CD4-positive, CD25-positive, alpha-beta regulatory T cell (primary cell): Measurements from ENCODE around the gene MED12L. TPM values are rescaled to one million over a fixed set of nuclear protein-coding genes. Genes with fewer than 3 reads are reported as not detected.

Source experiments
- ATAC-seq, 2 donors: fragments of 150-1000 bp; cut with Tn5 transposase; one replicate each; pipeline ENCODE4 v1.10.0; 2021; ENCODE audit warnings: low read depth in 2 of 2, moderate number of reproducible peaks in 2 of 2, moderate library complexity in 1 of 2
- DNase-seq, 3 donors: peaks; one replicate each; pipeline versions ENCODE4 v3.0.0 to v3.0.0-alpha.2; 2012 to 2022; ENCODE audit warnings: mixed read lengths in 1 of 3
- H3K27ac ChIP-seq: one replicate; pipeline ENCODE4 v1.7.0; 2013; ENCODE audit warnings: mild to moderate bottlenecking, low read length; ENCODE audit not compliant: insufficient read depth, poor library complexity, severe bottlenecking
- H3K27me3 ChIP-seq: one replicate; pipeline ENCODE4 v1.7.0; 2013; ENCODE audit warnings: low read length; ENCODE audit not compliant: control insufficient read depth, insufficient read depth
- H3K36me3 ChIP-seq: one replicate; pipeline ENCODE4 v1.7.0; 2013; ENCODE audit warnings: mild to moderate bottlenecking, low read length, moderate library complexity; ENCODE audit not compliant: control insufficient read depth, insufficient read depth
- H3K4me1 ChIP-seq: 2 replicates; pipeline ENCODE4 v1.7.0; 2013; ENCODE audit warnings: mild to moderate bottlenecking, low read length; ENCODE audit not compliant: insufficient read depth, control insufficient read depth, poor library complexity, severe bottlenecking
- H3K4me3 ChIP-seq: one replicate; pipeline ENCODE4 v1.7.0; 2013; ENCODE audit warnings: low read depth, mild to moderate bottlenecking, low read length, moderate library complexity
- H3K9me3 ChIP-seq, 2 experiments: 1 replicate in 1 of 2; 2 replicates in 1 of 2; pipeline ENCODE4 v1.7.0; 2013; ENCODE audit warnings: low read length in 2 of 2, mild to moderate bottlenecking in 1 of 2, moderate library complexity in 1 of 2; ENCODE audit not compliant: control insufficient read depth in 2 of 2
- H3K27ac Mint-ChIP-seq, 3 donors: one replicate each; pipeline ENCODE4 v1.8.0; 2020 to 2022; ENCODE audit warnings: mild to moderate bottlenecking in 3 of 3, mixed read lengths in 3 of 3, moderate library complexity in 2 of 3
- H3K27me3 Mint-ChIP-seq: one replicate; pipeline ENCODE4 v1.8.0; 2022; ENCODE audit warnings: mild to moderate bottlenecking, mixed read lengths
- H3K36me3 Mint-ChIP-seq: one replicate; pipeline ENCODE4 v1.8.0; 2020; ENCODE audit warnings: mixed read lengths
- H3K4me1 Mint-ChIP-seq, 4 donors: one replicate each; pipeline ENCODE4 v1.8.0; 2020 to 2022; ENCODE audit warnings: mixed read lengths in 4 of 4, mild to moderate bottlenecking in 1 of 4
- H3K4me3 Mint-ChIP-seq, 4 donors: one replicate each; pipeline ENCODE4 v1.8.0; 2020 to 2022; ENCODE audit warnings: mild to moderate bottlenecking in 4 of 4, mixed read lengths in 4 of 4, moderate library complexity in 3 of 4
- H3K9me3 Mint-ChIP-seq, 7 donors: one replicate each; pipeline ENCODE4 v1.8.0; 2020 to 2022; ENCODE audit warnings: mixed read lengths in 7 of 7, mild to moderate bottlenecking in 3 of 7, moderate library complexity in 2 of 7
- polyA plus RNA-seq, 4 donors: library from polyadenylated mRNA; unstranded; fragments of 300-500 nt; fragmentation: Illumina TruSeq; gene quantifications; one replicate each; pipeline ENCODE4 v1.2.3, GENCODE V29; 2021
- total RNA-seq: library from RNA; stranded (reverse); gene quantifications from one replicate; pipeline ENCODE4 v1.2.3, GENCODE V29; 2022

The MED12L gene
- total and polyA plus RNA-seq, 5 donors from 2014 or later: 2.7 TPM; not detected in 4

DNA sequence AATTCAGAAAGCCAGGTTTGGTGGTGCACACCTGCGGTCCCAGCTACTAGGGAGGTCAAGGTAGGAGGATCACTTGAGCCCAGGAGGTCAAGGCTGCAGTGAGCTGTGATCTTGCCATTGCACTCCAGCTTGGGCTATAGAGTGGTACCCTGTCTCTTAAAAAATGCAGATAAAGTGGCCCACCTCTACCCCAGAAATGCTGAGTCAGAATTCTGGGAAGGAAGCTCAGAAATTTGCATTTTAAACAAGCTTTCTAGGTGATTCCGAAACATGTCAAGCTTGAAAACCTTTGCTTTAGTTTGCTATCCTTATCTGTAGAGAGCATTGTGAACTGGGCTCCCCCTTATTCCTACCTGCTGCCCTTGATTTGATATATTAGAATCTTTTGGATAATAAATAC, 7.7 kb downstream of the MED12L start:
- ATAC-seq (no peak), DNase-seq (no peak)
- H3K4me3 ChIP-seq: no peak overlapping the region
- Mint-ChIP-seq H3K9me3 (peaks cover 0 to 4% (median 0%) of the 10 kb centered on the region in 7 donors), H3K27ac (no peak overlapping the region), H3K4me1 (no peaks in the 10 kb centered on the region), H3K36me3 (no peaks in the 10 kb centered on the region), H3K27me3 (peaks cover 53% of the 10 kb centered on the region), H3K4me3 (no peak overlapping the region)
- H3K27ac ChIP-seq: no peak overlapping the region
- no peaks in the 10 kb centered on the region for H3K36me3 ChIP-seq
- H3K9me3 ChIP-seq: no peaks in the 10 kb centered on the region
- H3K27me3 ChIP-seq: peaks cover 19% of the 10 kb centered on the region
- no peaks in the 10 kb centered on the region for H3K4me1 ChIP-seq

DNA sequence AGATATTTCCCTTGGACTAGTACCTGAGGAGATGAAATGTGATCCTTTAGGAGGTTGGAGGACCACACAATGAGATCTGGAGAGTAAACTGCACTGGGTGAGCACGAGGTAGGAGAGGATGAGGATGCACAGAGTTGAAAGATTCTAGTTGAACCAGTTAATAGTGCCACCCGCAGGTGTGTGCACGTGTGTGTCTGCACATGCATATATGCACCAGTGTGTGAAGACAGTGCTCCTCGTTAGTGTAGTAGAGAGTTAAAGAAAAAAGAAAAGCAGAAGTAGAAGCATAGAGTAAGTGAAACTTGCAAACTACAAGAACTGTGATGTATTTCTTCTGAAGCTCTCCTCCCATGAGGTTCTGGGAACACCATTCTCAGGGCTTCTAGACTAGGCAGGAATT, 8.4 kb downstream of the MED12L start:
- Mint-ChIP-seq H3K27me3 (peaks cover 48% of the 10 kb centered on the region), H3K36me3 (no peaks in the 10 kb centered on the region), H3K4me1 (no peaks in the 10 kb centered on the region), H3K9me3 (peaks cover 0 to 5% (median 0%) of the 10 kb centered on the region in 7 donors), H3K4me3 (no peak overlapping the region), H3K27ac (no peak overlapping the region)
- DNase-seq (no peak), ATAC-seq (no peak)
- H3K9me3 ChIP-seq: no peaks in the 10 kb centered on the region
- H3K36me3 ChIP-seq: no peaks in the 10 kb centered on the region
- H3K27me3 ChIP-seq: peaks cover 15% of the 10 kb centered on the region
- no peaks in the 10 kb centered on the region for H3K4me1 ChIP-seq
- no peak overlapping the region for H3K4me3 ChIP-seq
- H3K27ac ChIP-seq: no peak overlapping the region

DNA sequence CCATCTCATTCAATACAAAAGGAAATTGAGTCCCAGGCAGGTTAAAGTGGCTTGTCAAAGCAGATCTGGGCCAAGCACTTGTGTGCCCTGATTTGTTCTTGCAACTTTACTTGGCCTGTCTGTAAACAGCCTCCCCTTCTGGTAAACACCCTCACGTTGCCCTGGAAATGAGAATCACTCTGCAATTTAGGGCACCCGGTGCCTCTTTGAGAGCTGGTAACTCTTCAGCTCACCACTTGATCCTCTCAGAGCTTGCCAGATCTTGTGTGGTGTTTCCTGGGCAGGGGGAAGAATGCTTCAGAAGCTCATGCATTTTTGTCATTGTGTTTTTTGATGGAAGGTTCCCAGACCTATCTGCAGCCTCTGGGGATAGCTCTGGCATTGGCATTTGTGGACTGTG, 11.3 kb downstream of the MED12L start:
- DNase-seq (no peak), ATAC-seq (no peak)
- H3K4me3 ChIP-seq: no peak overlapping the region
- no peaks in the 10 kb centered on the region for H3K36me3 Mint-ChIP-seq
- no peaks in the 10 kb centered on the region for H3K9me3 ChIP-seq
- no peaks in the 10 kb centered on the region for H3K4me1 Mint-ChIP-seq
- H3K4me1 ChIP-seq: no peaks in the 10 kb centered on the region
- peaks cover 35% of the 10 kb centered on the region for H3K27me3 Mint-ChIP-seq
- H3K9me3 Mint-ChIP-seq: peaks cover 0 to 3% (median 0%) of the 10 kb centered on the region in 7 donors
- H3K36me3 ChIP-seq: no peaks in the 10 kb centered on the region
- no peak overlapping the region for H3K4me3 Mint-ChIP-seq
- H3K27ac Mint-ChIP-seq: no peak overlapping the region
- H3K27ac ChIP-seq: no peak overlapping the region
- peaks cover 16% of the 10 kb centered on the region for H3K27me3 ChIP-seq

DNA sequence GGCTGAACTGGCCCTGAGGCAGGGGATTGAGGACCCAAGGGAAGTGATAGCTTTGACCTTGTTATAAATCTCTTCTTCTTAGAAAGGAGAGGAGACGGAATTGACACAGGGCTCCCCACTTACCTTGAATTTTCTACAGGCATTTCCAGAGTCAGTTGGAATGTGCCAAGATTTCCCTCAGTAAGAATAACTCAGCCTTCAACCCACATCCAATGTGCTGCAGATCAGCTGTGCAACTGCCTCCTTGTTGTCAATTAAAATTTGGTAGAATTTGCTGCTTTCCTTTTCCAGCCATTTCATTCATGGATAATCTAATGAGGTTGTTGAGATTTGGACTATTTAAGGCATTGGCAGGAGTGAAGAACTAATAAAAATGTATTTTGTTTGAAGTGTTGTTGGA, 14.6 kb downstream of the MED12L start:
- Histone ChIP-seq H3K9me3 (no peaks in the 10 kb centered on the region), H3K4me1 (no peaks in the 10 kb centered on the region), H3K27me3 (peaks cover 15% of the 10 kb centered on the region), H3K27ac (no peak overlapping the region), H3K4me3 (no peak overlapping the region), H3K36me3 (no peaks in the 10 kb centered on the region)
- ATAC-seq (no peak), DNase-seq (no peak)
- Mint-ChIP-seq H3K36me3 (no peaks in the 10 kb centered on the region), H3K27me3 (peaks cover 29% of the 10 kb centered on the region), H3K4me3 (no peak overlapping the region), H3K4me1 (no peaks in the 10 kb centered on the region), H3K9me3 (peaks cover 0 to 3% (median 0%) of the 10 kb centered on the region in 7 donors), H3K27ac (no peak overlapping the region)

DNA sequence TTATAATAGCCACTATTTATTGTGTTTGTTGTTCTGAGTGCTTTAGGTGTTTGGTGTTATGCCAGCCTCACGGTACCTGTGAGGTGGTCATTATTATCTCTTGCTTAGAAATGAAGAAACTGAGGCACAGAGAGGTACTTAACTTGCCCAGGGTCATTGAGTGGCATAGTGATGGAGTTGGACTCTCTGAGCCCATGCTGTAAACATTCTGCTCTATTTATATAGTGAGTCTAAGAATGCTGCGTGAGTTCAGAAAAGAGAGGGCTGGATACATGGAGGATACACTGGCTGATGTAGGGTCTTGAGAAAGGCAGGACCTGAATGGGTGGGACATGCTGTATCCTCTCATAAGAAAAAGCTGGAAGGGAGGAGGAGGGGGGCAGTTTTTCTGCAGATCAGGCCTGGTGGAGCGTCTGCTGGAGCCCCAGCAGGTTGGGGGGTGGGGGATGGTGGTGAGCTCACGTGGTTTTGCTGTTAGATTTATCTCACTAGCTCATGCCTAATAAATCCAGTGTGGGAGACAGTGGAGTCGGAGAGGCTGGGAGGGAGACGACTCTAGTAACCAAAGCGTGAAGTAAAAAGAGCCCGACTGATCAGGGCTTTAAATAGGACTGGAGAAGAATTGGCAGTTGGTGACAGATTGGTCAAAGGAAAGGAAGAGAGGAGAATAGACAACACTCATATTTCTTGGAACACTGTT, 16.0 kb downstream of the MED12L start:
- Histone ChIP-seq H3K27me3 (peaks cover 12% of the 10 kb centered on the region), H3K4me3 (no peak overlapping the region), H3K36me3 (no peaks in the 10 kb centered on the region), H3K27ac (no peak overlapping the region), H3K4me1 (no peaks in the 10 kb centered on the region), H3K9me3 (peaks cover 0 to 1% of the 10 kb centered on the region in 2 experiments)
- ATAC-seq: no peak
- Mint-ChIP-seq H3K36me3 (no peaks in the 10 kb centered on the region), H3K9me3 (peaks cover 0 to 3% (median 0%) of the 10 kb centered on the region in 7 donors), H3K4me1 (no peaks in the 10 kb centered on the region), H3K27ac (no peak overlapping the region), H3K27me3 (peaks cover 23% of the 10 kb centered on the region), H3K4me3 (no peak overlapping the region)
- DNase-seq: no peak

DNA sequence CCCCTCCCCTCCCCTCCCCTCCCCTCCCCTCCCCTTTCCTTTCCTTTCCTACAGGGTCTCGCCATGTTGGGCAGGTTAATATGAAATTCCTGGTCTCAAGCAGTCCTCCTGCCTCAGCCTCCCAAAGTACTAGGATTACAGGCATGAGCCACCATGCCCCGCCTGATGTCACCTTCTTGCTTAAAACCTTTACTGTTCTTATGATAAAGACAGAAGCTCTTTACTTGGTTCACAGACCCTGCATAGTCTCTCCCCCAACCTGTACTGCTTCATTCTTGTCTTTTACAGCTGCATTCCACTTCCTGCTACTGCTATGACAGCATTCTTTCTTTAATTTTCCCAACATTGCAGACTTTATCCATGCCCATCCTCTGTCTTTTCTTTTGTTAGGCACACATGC, 20.8 kb downstream of the MED12L start:
- Mint-ChIP-seq H3K27me3 (peaks cover 17% of the 10 kb centered on the region), H3K9me3 (peaks cover 0 to 3% (median 0%) of the 10 kb centered on the region in 7 donors), H3K4me3 (no peak overlapping the region), H3K27ac (no peak overlapping the region), H3K36me3 (no peaks in the 10 kb centered on the region), H3K4me1 (no peaks in the 10 kb centered on the region)
- peaks cover 10% of the 10 kb centered on the region for H3K27me3 ChIP-seq
- ATAC-seq (no peak), DNase-seq (no peak)
- no peak overlapping the region for H3K27ac ChIP-seq
- H3K4me3 ChIP-seq: no peak overlapping the region
- H3K9me3 ChIP-seq: peaks cover 0 to 10% of the 10 kb centered on the region in 2 experiments
- H3K4me1 ChIP-seq: no peaks in the 10 kb centered on the region
- H3K36me3 ChIP-seq: no peaks in the 10 kb centered on the region

DNA sequence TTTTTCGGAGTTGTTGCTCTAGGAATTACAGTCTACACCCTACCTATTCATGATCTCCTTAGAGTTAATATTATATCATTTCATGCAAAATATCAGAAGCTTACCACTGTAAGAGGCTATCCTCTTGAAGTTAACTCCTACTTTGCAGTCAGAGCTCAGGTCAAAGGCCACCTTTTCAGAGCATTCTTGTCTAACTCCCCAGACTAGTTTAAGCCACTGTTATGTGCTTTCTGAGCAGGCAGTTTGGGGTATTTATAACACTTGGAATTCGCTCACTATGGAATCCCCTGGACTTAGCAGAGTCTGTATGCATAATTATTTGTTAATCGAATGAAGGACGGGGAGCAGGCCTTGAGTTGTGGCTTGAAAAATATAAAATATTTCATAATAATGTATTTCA, 21.7 kb downstream of the MED12L start:
- no peak for DNase-seq
- Mint-ChIP-seq H3K9me3 (peaks cover 0 to 3% (median 0%) of the 10 kb centered on the region in 7 donors), H3K27me3 (peaks cover 11% of the 10 kb centered on the region), H3K4me1 (no peaks in the 10 kb centered on the region), H3K36me3 (no peaks in the 10 kb centered on the region), H3K27ac (no peak overlapping the region), H3K4me3 (no peak overlapping the region)
- no peaks in the 10 kb centered on the region for H3K36me3 ChIP-seq
- peaks cover 0 to 10% of the 10 kb centered on the region in 2 experiments for H3K9me3 ChIP-seq
- H3K4me3 ChIP-seq: no peak overlapping the region
- peaks cover 8% of the 10 kb centered on the region for H3K27me3 ChIP-seq
- no peaks in the 10 kb centered on the region for H3K4me1 ChIP-seq
- ATAC-seq: no peak
- H3K27ac ChIP-seq: no peak overlapping the region

DNA sequence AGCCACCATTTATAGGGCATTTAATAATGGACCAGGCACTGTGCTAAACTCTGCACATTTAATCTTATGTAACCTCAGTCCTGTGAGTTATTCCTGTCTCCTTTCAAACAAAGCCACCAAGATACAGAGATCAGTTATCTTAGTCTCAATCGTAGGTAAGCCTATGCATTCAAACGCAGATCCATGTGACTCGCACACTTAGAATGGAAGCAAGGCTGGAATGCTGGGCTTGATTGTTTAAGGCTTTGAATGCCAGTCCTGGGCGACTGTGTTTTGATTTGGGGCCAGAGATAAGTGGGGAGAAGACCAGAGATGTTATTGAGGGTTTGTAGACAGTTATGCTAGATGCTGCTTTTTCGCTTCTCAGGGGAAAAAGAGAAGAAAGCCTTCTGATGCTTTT, 22.2 kb downstream of the MED12L start:
- DNase-seq (no peak), ATAC-seq (no peak)
- Mint-ChIP-seq H3K9me3 (peaks cover 0 to 3% (median 0%) of the 10 kb centered on the region in 7 donors), H3K36me3 (no peaks in the 10 kb centered on the region), H3K4me3 (no peak overlapping the region), H3K27me3 (peaks cover 5% of the 10 kb centered on the region), H3K27ac (no peak overlapping the region), H3K4me1 (no peaks in the 10 kb centered on the region)
- no peaks in the 10 kb centered on the region for H3K4me1 ChIP-seq
- no peaks in the 10 kb centered on the region for H3K36me3 ChIP-seq
- H3K27me3 ChIP-seq: peaks cover 8% of the 10 kb centered on the region
- H3K27ac ChIP-seq: no peak overlapping the region
- H3K9me3 ChIP-seq: peaks cover 0 to 10% of the 10 kb centered on the region in 2 experiments
- H3K4me3 ChIP-seq: no peak overlapping the region
